AG04449 (cell line): ENCODE results near the gene IFNA8.
"Not testable (repeated sequence)": the region's sequence is repeated elsewhere in the genome, so short reads cannot be mapped to it uniquely, and the experiment has no call there.

Experiments
- CTCF ChIA-PET: fragments of 350-600 bp; formaldehyde crosslinking; extraction: SDS; loops from one replicate; lab custom pipeline; 2021; ENCODE audit warnings: antibody characterized with exemption; lab: Yijun Ruan, JAX
- POLR2A ChIA-PET: fragments of 400-600, 350-600 bp; formaldehyde crosslinking; extraction: SDS; loops from one replicate; lab custom pipeline; 2020; ENCODE audit warnings: antibody characterized with exemption, inconsistent platforms; lab: Yijun Ruan, JAX
- DNase-seq: peaks from one replicate; pipeline ENCODE4 v3.0.0-alpha.2; 2010; ENCODE audit warnings: low read depth, low spot score
- H3K4me3 ChIP-seq: 2 replicates; pipeline ENCODE4 v1.5.1; 2011; ENCODE audit warnings: low read depth, mild to moderate bottlenecking, control low read depth, low read length
- TF ChIP-seq, protein P1 (sequence below): IDR thresholded peaks from one replicate; pipeline ENCODE4 v1.5.1; 2011; ENCODE audit warnings: mild to moderate bottlenecking, moderate library complexity, low read length, control low read depth, inconsistent platforms; ENCODE audit not compliant: insufficient read depth; ENCODE audit errors: missing control alignments

Gene IFNA8

GRCh38 chr9:21415493-21416267, 6.8 kb downstream of the IFNA8 start:
- ChIA-PET CTCF (interaction anchor here (1.1 to 1.7 kb wide), 5 partner anchors 10 to 20 kb away, joined by 3 to 6 read pairs (median 5); no protein-coding TSS in a partner anchor), POLR2A (no interaction called here)
- no peak overlapping the region for H3K4me3 ChIP-seq
- TF ChIP-seq, protein P1, sequence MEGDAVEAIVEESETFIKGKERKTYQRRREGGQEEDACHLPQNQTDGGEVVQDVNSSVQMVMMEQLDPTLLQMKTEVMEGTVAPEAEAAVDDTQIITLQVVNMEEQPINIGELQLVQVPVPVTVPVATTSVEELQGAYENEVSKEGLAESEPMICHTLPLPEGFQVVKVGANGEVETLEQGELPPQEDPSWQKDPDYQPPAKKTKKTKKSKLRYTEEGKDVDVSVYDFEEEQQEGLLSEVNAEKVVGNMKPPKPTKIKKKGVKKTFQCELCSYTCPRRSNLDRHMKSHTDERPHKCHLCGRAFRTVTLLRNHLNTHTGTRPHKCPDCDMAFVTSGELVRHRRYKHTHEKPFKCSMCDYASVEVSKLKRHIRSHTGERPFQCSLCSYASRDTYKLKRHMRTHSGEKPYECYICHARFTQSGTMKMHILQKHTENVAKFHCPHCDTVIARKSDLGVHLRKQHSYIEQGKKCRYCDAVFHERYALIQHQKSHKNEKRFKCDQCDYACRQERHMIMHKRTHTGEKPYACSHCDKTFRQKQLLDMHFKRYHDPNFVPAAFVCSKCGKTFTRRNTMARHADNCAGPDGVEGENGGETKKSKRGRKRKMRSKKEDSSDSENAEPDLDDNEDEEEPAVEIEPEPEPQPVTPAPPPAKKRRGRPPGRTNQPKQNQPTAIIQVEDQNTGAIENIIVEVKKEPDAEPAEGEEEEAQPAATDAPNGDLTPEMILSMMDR: no peak
- no peak for DNase-seq

- H3K4me3 ChIP-seq: no peak overlapping the region
Observed at GRCh38 chr9:21428235-21428634, 19.3 kb downstream of the IFNA8 start.

DNA sequence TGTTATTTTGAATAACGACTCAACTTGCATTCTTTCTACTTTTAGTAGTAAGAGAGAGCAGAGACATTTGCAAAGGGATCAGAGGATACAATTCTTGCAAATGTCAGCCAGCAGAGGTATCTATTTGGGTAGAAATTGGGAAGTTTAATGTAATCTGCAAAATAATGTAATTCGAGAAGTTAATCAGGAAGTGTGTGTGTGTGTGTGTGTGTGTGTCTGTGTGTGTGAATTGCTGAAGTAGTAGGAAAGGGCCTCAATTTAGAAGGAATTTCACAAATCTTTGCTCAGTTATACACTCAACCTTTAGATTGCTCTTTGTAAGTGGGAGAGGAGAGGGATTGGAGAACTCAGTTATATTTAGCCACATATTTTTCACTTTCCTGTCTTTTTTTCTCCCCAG, 20.3 kb downstream of the IFNA8 start:
- H3K4me3 ChIP-seq: no peak overlapping the region
- ChIA-PET CTCF (no interaction called here), POLR2A (no interaction called here)
- no peak for DNase-seq
- TF ChIP-seq, protein P1: no peak

More at GRCh38 chr9:21428235-21428634, 19.3 kb downstream of the IFNA8 start:
- CTCF ChIA-PET: interaction anchor here (1.0 to 1.3 kb wide), 3 partner anchors 11 to 102 kb away, joined by 3 to 4 read pairs (median 3); no protein-coding TSS in a partner anchor
- no peak for DNase-seq
- TF ChIP-seq, protein P1: no peak
- POLR2A ChIA-PET: no interaction called here

GRCh38 chr9:21432672-21433425, 23.9 kb downstream of the IFNA8 start:
- ChIA-PET POLR2A (no interaction called here), CTCF (interaction anchor here (1.2 to 6.2 kb wide), 13 partner anchors 10 to 379 kb away, joined by 3 to 59 read pairs (median 7); no protein-coding TSS in a partner anchor)
- no peak for DNase-seq
- TF ChIP-seq, protein P1: no peak
- H3K4me3 ChIP-seq: no peak overlapping the region

DNA sequence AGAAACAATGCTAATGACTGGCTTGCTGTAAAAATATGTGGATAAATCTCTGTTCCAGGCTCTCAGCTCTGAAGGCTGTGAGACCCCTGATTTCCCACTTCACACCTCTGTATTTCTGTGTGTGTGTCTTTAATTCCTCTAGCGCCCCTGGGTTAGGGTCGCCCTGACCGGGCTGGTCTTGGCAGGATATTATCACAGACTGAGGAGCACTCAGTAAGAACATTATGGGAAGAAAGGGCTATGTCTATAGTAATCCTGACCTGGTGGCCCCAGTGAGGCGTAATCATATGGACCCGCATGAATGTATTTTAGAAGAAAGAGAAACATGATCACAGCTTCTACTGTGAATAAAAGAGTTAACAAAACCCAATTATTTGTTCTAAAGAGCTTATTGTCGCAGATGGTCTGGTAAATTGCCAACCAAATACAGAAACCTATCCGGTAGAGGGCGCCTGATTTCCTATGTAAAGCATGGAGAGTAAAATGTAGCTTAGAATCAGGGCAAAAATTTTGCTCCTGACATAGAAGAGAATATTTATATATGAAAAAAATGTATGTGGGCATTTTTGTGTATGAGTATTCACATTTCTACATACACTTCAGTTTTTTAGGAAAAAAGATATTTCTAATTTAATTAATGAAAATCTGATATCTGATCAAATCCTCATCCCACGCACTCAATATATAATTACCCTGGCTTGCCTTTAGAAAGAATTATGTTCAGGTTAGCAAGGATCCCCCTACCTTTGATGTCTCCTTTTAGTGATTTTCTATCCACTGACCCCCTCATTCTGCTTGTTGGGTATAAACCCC, 25.5 kb downstream of the IFNA8 start:
- POLR2A ChIA-PET: no interaction called here
- peak; percentile 23 for DNase-seq
- H3K4me3 ChIP-seq: no peak overlapping the region
- CTCF ChIA-PET: interaction anchor here (0.7 to 6.2 kb wide), 43 partner anchors 8 to 804 kb away, joined by 3 to 59 read pairs (median 4); partner anchors contain the start of genes IFNA8 and MTAP
- TF ChIP-seq, protein P1: peak; percentile 53

DNA sequence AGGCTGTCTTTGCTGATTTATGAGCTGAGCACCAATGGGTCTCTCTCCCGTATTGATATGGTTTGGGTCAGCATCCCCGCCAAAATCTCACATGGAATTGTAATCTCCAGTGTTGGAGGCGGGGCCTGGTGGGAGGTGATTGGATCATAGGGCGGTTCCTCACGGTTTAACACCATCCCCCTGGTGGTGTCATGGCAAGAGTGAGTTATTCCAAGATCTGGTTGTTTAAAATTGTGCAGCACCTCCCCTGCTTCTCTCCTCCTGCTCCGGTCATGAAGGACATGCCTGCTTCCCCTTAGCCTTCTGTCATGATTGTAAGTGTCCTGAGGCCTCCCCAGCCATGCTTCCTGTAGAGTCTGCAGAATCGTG, 26.1 kb downstream of the IFNA8 start:
- CTCF ChIA-PET: interaction anchor here (0.7 to 6.2 kb wide), 36 partner anchors 8 to 804 kb away, joined by 3 to 59 read pairs (median 4); partner anchors contain the start of gene MTAP
- DNase-seq, POLR2A ChIA-PET, H3K4me3 ChIP-seq: not testable (repeated sequence)
